ENCODE data around the gene ABCD1.

GRCh38 chrX:153770601-153771414, 46.2 kb downstream of the ABCD1 start:
- TF ChIP-seq POLR2AphosphoS5 (IDR thresholded peaks at IDR 0.05; ENCODE audit: insufficient read depth in 1 of 2, low read depth in 1 of 2) (no peak), CTCF (IDR thresholded peaks at IDR 0.05) (no peak)
